Measurements from ENCODE around the gene MSMB. TPM values are rescaled to one million over a fixed set of nuclear protein-coding genes. Genes with fewer than 3 reads are reported as not detected.

The MSMB gene
- total and polyA plus RNA-seq, 2 of the 4 experiments (the other 2 are of a cell fraction): not detected

DNA sequence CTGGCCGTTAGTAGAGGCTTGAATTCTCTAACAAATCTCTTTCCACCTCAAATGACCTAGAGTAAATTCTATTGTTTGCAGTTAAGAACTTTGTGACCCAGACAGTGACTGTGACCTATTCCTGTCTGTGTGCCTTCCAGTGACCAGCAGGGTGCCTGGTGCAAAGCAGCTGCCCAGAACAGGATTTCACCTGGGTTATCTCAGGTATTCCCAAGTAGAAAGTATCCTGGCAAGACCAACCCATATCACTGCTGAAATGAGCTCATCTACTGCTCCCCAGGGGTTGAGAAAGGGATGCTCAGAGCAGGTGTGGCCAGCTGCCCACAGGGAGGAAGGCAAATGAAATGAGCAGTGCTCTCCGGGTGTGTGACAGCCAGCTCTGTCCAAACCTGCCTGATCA lies 2.1 kb upstream of the MSMB start:
- H2AK9ac ChIP-seq (replicated peaks; ENCODE audit: low read depth, low read length, poor library complexity): no peak overlapping the region
- H2BK20ac ChIP-seq (ENCODE audit: low read depth, low read length): no peak overlapping the region
- no TSS peak for BruUV-seq (replicated peaks)
- no peak overlapping the region for H2BK5ac ChIP-seq (ENCODE audit: low read depth, low read length, poor library complexity, severe bottlenecking)
- TF ChIP-seq CHD1 (IDR thresholded peaks at IDR 0.05; ENCODE audit: low read depth, low read length) (no peak), MAFK (IDR thresholded peaks at IDR 0.05; ENCODE audit: low read depth, low read length) (no peak), RAD21 (IDR thresholded peaks at IDR 0.05; ENCODE audit: low read length) (no peak), MXI1 (IDR thresholded peaks at IDR 0.05; ENCODE audit: borderline replicate concordance, low read depth, low read length) (no peak), RFX5 (IDR thresholded peaks at IDR 0.05; ENCODE audit: low read depth, low read length) (no peak), SMC3 (IDR thresholded peaks at IDR 0.05; ENCODE audit: low read depth, low read length) (no peak), BHLHE40 (IDR thresholded peaks at IDR 0.05; ENCODE audit: low read depth, low read length) (no peak), NFE2L2 (IDR thresholded peaks at IDR 0.05; ENCODE audit: low read depth, low read length) (no peak), CEBPB (IDR thresholded peaks at IDR 0.05; ENCODE audit: low read depth, low read length) (no peak), FOS (IDR thresholded peaks at IDR 0.05; ENCODE audit: low read depth, low read length) (no peak), POLR2A (IDR thresholded peaks at IDR 0.05; ENCODE audit: low read depth, low read length) (no peak), RCOR1 (IDR thresholded peaks at IDR 0.05; ENCODE audit: insufficient replicate concordance, low read length) (no peak), MAZ (IDR thresholded peaks at IDR 0.05; ENCODE audit: borderline replicate concordance, low read depth, low read length) (no peak)
- TF ChIP-seq, protein P1, sequence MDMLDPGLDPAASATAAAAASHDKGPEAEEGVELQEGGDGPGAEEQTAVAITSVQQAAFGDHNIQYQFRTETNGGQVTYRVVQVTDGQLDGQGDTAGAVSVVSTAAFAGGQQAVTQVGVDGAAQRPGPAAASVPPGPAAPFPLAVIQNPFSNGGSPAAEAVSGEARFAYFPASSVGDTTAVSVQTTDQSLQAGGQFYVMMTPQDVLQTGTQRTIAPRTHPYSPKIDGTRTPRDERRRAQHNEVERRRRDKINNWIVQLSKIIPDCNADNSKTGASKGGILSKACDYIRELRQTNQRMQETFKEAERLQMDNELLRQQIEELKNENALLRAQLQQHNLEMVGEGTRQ (IDR thresholded peaks at IDR 0.05; ENCODE audit: low read depth, low read length): no peak
- TF ChIP-seq, protein P2, sequence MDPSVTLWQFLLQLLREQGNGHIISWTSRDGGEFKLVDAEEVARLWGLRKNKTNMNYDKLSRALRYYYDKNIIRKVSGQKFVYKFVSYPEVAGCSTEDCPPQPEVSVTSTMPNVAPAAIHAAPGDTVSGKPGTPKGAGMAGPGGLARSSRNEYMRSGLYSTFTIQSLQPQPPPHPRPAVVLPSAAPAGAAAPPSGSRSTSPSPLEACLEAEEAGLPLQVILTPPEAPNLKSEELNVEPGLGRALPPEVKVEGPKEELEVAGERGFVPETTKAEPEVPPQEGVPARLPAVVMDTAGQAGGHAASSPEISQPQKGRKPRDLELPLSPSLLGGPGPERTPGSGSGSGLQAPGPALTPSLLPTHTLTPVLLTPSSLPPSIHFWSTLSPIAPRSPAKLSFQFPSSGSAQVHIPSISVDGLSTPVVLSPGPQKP (IDR thresholded peaks at IDR 0.05; ENCODE audit: borderline replicate concordance, low read depth, low read length): no peak
- TF ChIP-seq, protein P3, sequence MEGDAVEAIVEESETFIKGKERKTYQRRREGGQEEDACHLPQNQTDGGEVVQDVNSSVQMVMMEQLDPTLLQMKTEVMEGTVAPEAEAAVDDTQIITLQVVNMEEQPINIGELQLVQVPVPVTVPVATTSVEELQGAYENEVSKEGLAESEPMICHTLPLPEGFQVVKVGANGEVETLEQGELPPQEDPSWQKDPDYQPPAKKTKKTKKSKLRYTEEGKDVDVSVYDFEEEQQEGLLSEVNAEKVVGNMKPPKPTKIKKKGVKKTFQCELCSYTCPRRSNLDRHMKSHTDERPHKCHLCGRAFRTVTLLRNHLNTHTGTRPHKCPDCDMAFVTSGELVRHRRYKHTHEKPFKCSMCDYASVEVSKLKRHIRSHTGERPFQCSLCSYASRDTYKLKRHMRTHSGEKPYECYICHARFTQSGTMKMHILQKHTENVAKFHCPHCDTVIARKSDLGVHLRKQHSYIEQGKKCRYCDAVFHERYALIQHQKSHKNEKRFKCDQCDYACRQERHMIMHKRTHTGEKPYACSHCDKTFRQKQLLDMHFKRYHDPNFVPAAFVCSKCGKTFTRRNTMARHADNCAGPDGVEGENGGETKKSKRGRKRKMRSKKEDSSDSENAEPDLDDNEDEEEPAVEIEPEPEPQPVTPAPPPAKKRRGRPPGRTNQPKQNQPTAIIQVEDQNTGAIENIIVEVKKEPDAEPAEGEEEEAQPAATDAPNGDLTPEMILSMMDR (conservative IDR thresholded peaks at IDR 0.05; ENCODE audit: low read depth, low read length): no peak
- H3K56ac ChIP-seq (ENCODE audit: extremely low read depth, insufficient read depth, low read length): no peak overlapping the region
- no peak overlapping the region for H3K9ac ChIP-seq (ENCODE audit: low read depth, low read length)
- no CpG with 5 or more reads among the region's 2 CpGs for WGBS, 2 experiments (ENCODE audit: extremely low coverage in 2 of 2, insufficient read length in 1 of 2)
- CTCF ChIA-PET: no interaction called here
- no peak overlapping the region for H2AFZ ChIP-seq (replicated peaks; ENCODE audit: low read length, poor library complexity)
- no peak overlapping the region for H3K23ac ChIP-seq (ENCODE audit: low read depth, low read length)
- H3K9me1 ChIP-seq (ENCODE audit: insufficient read depth, low read length): no peaks in the 10 kb centered on the region
- no peak overlapping the region for H3K14ac ChIP-seq (replicated peaks; ENCODE audit: low read depth, low read length)
- no peak overlapping the region for H3K4me2 ChIP-seq (ENCODE audit: low read depth, low read length)
- H3K4me3 ChIP-seq (ENCODE audit: insufficient read depth, low read depth, low read length): no peak overlapping the region
- no peak overlapping the region for H3K27ac ChIP-seq (ENCODE audit: insufficient read depth, low read length)
- H2BK15ac ChIP-seq (ENCODE audit: low read depth, low read length): no peak overlapping the region
- no peak overlapping the region for H4K8ac ChIP-seq (ENCODE audit: low read depth in 2 of 2, low read length in 2 of 2)
- H4K5ac ChIP-seq (ENCODE audit: low read depth, low read length): no peak overlapping the region
- POLR2A ChIA-PET (ENCODE audit: unreplicated experiment): no interaction called here
- no peak overlapping the region for H2BK120ac ChIP-seq (ENCODE audit: low read depth, low read length)
- H3K9me3 ChIP-seq (ENCODE audit: control insufficient read depth, insufficient read depth, low read length): no peaks in the 10 kb centered on the region
- DNase-seq (no peak), ATAC-seq (ENCODE audit: low read depth) (no peak)
- H3K4me1 ChIP-seq (ENCODE audit: control insufficient read depth, insufficient read depth, low read length): no peaks in the 10 kb centered on the region
- H3K27me3 ChIP-seq (ENCODE audit: control insufficient read depth, insufficient read depth, low read length): peaks cover 38% of the 10 kb centered on the region
- in situ Hi-C loops (cut with MboI; ENCODE audit: low sequenced_read_pairs): no loop called here
- no peaks in the 10 kb centered on the region for H3K36me3 ChIP-seq (ENCODE audit: control insufficient read depth, insufficient read depth, low read length)
- intact Hi-C loops (cut with micrococcal nuclease): no loop called here
- dilution Hi-C loops (cut with HindIII; ENCODE audit: low sequenced_read_pairs, unreplicated experiment): no loop called here
- no peak overlapping the region for H3K4ac ChIP-seq (ENCODE audit: low read depth, low read length)
- no peak overlapping the region for H4K91ac ChIP-seq (ENCODE audit: insufficient read depth, low read depth, low read length)
- H2AK5ac ChIP-seq (ENCODE audit: low read depth, low read length): no peak overlapping the region
- H4K20me1 ChIP-seq (ENCODE audit: insufficient read depth, low read length): no peaks in the 10 kb centered on the region
- no peaks in the 10 kb centered on the region for H3K79me1 ChIP-seq (ENCODE audit: low read depth in 1 of 2, low read length in 2 of 2)
- H3K18ac ChIP-seq (ENCODE audit: low read depth, low read length): no peak overlapping the region
